Activated T-cell treated with anti-CD3 and anti-CD28 coated beads, Interleukin-2, amount 50 U/mL, for 4 hours (primary cell): ENCODE data around the gene PPP1R12C. TPM values are rescaled to one million over a fixed set of nuclear protein-coding genes. Genes with fewer than 3 reads are reported as not detected.

Experiments
- ATAC-seq, 2 donors: fragments of 200-7000 bp; cut with Tn5 transposase; one replicate each; pipeline ENCODE4 v1.10.0; 2021
- DNase-seq: peaks from one replicate; pipeline ENCODE4 v3.0.0-alpha.2; 2020
- H3K27me3 Mint-ChIP-seq: one replicate; pipeline ENCODE4 v1.8.0; 2021; ENCODE audit warnings: low read depth, mixed read lengths
- H3K36me3 Mint-ChIP-seq: one replicate; pipeline ENCODE4 v1.8.0; 2022; ENCODE audit warnings: mixed read lengths; ENCODE audit not compliant: insufficient read depth
- H3K4me1 Mint-ChIP-seq: one replicate; pipeline ENCODE4 v1.8.0; 2021; ENCODE audit warnings: low read depth, mixed read lengths
- H3K4me3 Mint-ChIP-seq: one replicate; pipeline ENCODE4 v1.8.0; 2021; ENCODE audit warnings: mild to moderate bottlenecking, moderate library complexity, mixed read lengths
- H3K9me3 Mint-ChIP-seq: one replicate; pipeline ENCODE4 v1.8.0; 2021; ENCODE audit warnings: mixed read lengths
- total RNA-seq, 3 donors: library from RNA; stranded (reverse); gene quantifications; one replicate each; pipeline ENCODE4 v1.2.1, GENCODE V29; 2021

PPP1R12C gene
- total RNA-seq, 3 donors from 2014 or later, result 95.6 to 105 (median 104) TPM

- ATAC-seq, result no peak
- Mint-ChIP-seq H3K4me3 (no peak overlapping the region), H3K4me1 (peaks cover 14% of the 10 kb centered on the region), H3K36me3 (peaks cover 12% of the 10 kb centered on the region), H3K27me3 (peaks cover 16% of the 10 kb centered on the region), H3K9me3 (no peaks in the 10 kb centered on the region)
- no peak for DNase-seq
Observed at GRCh38 chr19:55092423-55093318, 24.8 kb downstream of the PPP1R12C start.

GRCh38 chr19:55091955-55092354 is 25.5 kb downstream of the PPP1R12C start:
- Mint-ChIP-seq H3K4me3 (no peak overlapping the region), H3K36me3 (peaks cover 12% of the 10 kb centered on the region), H3K9me3 (no peaks in the 10 kb centered on the region), H3K27me3 (peaks cover 23% of the 10 kb centered on the region), H3K4me1 (peaks cover 21% of the 10 kb centered on the region)
- DNase-seq (no peak), ATAC-seq (no peak)

GRCh38 chr19:55091126-55091910 is 26.1 kb downstream of the PPP1R12C start:
- DNase-seq, result no peak
- Mint-ChIP-seq H3K27me3 (peaks cover 25% of the 10 kb centered on the region), H3K4me3 (no peak overlapping the region), H3K4me1 (peaks cover 21% of the 10 kb centered on the region), H3K9me3 (no peaks in the 10 kb centered on the region), H3K36me3 (peaks cover 12% of the 10 kb centered on the region)
- ATAC-seq, result no peak

GRCh38 chr19:55090564-55090963 is 26.9 kb downstream of the PPP1R12C start:
- H3K36me3 Mint-ChIP-seq, result peaks cover 12% of the 10 kb centered on the region
- no peaks in the 10 kb centered on the region for H3K9me3 Mint-ChIP-seq
- ATAC-seq (no peak), DNase-seq (no peak)
- H3K4me3 Mint-ChIP-seq, result no peak overlapping the region
- H3K27me3 Mint-ChIP-seq, result peaks cover 31% of the 10 kb centered on the region
- peaks cover 21% of the 10 kb centered on the region for H3K4me1 Mint-ChIP-seq

GRCh38 chr19:55089342-55089944 is 28.0 kb downstream of the PPP1R12C start:
- Mint-ChIP-seq H3K4me3 (no peak overlapping the region), H3K4me1 (peaks cover 21% of the 10 kb centered on the region), H3K36me3 (peaks cover 8% of the 10 kb centered on the region), H3K9me3 (no peaks in the 10 kb centered on the region), H3K27me3 (peaks cover 42% of the 10 kb centered on the region)
- ATAC-seq (no peak), DNase-seq (no peak)

GRCh38 chr19:55088543-55089341 is 28.7 kb downstream of the PPP1R12C start:
- peak overlapping the region; percentile 66 for H3K4me3 Mint-ChIP-seq
- DNase-seq (peak; percentile 80), ATAC-seq (peak; percentile 41)
- H3K27me3 Mint-ChIP-seq, result peaks cover 49% of the 10 kb centered on the region
- H3K9me3 Mint-ChIP-seq, result no peaks in the 10 kb centered on the region
- peaks cover 8% of the 10 kb centered on the region for H3K36me3 Mint-ChIP-seq
- H3K4me1 Mint-ChIP-seq, result peaks cover 21% of the 10 kb centered on the region

GRCh38 chr19:55088021-55088451 is 29.4 kb downstream of the PPP1R12C start:
- Mint-ChIP-seq H3K36me3 (peaks cover 8% of the 10 kb centered on the region), H3K27me3 (peaks cover 52% of the 10 kb centered on the region), H3K4me3 (peak overlapping the region; percentile 66), H3K9me3 (no peaks in the 10 kb centered on the region), H3K4me1 (peaks cover 21% of the 10 kb centered on the region)
- no peak for ATAC-seq
- no peak for DNase-seq

- peak overlapping the region; percentile 54 for H3K4me3 Mint-ChIP-seq
- peaks cover 8% of the 10 kb centered on the region for H3K36me3 Mint-ChIP-seq
- no peak for ATAC-seq
- DNase-seq, result no peak
- peaks cover 58% of the 10 kb centered on the region for H3K27me3 Mint-ChIP-seq
- H3K4me1 Mint-ChIP-seq, result peaks cover 24% of the 10 kb centered on the region
- no peaks in the 10 kb centered on the region for H3K9me3 Mint-ChIP-seq
Observed at GRCh38 chr19:55087542-55087901, 29.9 kb downstream of the PPP1R12C start.

GRCh38 chr19:55086730-55087541 is 30.5 kb downstream of the PPP1R12C start:
- H3K4me1 Mint-ChIP-seq, result peaks cover 25% of the 10 kb centered on the region
- peak overlapping the region; percentile 54 for H3K4me3 Mint-ChIP-seq
- H3K36me3 Mint-ChIP-seq, result peaks cover 8% of the 10 kb centered on the region
- ATAC-seq (peak; percentile 48 to 60), DNase-seq (no peak)
- no peaks in the 10 kb centered on the region for H3K9me3 Mint-ChIP-seq
- H3K27me3 Mint-ChIP-seq, result peaks cover 59% of the 10 kb centered on the region

GRCh38 chr19:55085923-55086715 is 31.3 kb downstream of the PPP1R12C start:
- DNase-seq, result no peak
- Mint-ChIP-seq H3K4me1 (peaks cover 27% of the 10 kb centered on the region), H3K27me3 (peaks cover 61% of the 10 kb centered on the region), H3K4me3 (no peak overlapping the region), H3K36me3 (peaks cover 8% of the 10 kb centered on the region), H3K9me3 (no peaks in the 10 kb centered on the region)
- ATAC-seq, result no peak

GRCh38 chr19:55084416-55084815 is 33.0 kb downstream of the PPP1R12C start:
- Mint-ChIP-seq H3K4me1 (peaks cover 37% of the 10 kb centered on the region), H3K27me3 (peaks cover 65% of the 10 kb centered on the region), H3K36me3 (peaks cover 2% of the 10 kb centered on the region), H3K4me3 (no peak overlapping the region), H3K9me3 (no peaks in the 10 kb centered on the region)
- DNase-seq (no peak), ATAC-seq (no peak)

- Mint-ChIP-seq H3K9me3 (no peaks in the 10 kb centered on the region), H3K36me3 (no peaks in the 10 kb centered on the region), H3K4me1 (peaks cover 31% of the 10 kb centered on the region), H3K27me3 (peaks cover 61% of the 10 kb centered on the region), H3K4me3 (no peak overlapping the region)
- ATAC-seq, result no peak
- no peak for DNase-seq
Observed at GRCh38 chr19:55083004-55083850, 34.2 kb downstream of the PPP1R12C start.
